GM12891 (cell line): ENCODE measurements around the gene SPEN.

Source experiments
- DNase-seq: peaks from one replicate; pipeline ENCODE4 v3.0.0; 2011; ENCODE audit warnings: low spot score; ENCODE audit not compliant: insufficient read length
- FAIRE-seq: peaks from 2 replicates; lab custom pipeline; 2011; peaks lifted over from hg19 to GRCh38; lab: Jason Lieb, UNC
- PAX5 ChIP-seq: IDR thresholded peaks from 2 replicates; pipeline ENCODE4 v1.6.1; 2011; ENCODE audit warnings: low read length, moderate library complexity, mild to moderate bottlenecking; ENCODE audit not compliant: insufficient read depth, severe bottlenecking
- POLR2A ChIP-seq: IDR thresholded peaks from 2 replicates; pipeline ENCODE4 v1.6.1; 2011; ENCODE audit warnings: low read depth, low read length, control low read depth
- POLR2AphosphoS5 ChIP-seq: IDR thresholded peaks from 2 replicates; pipeline ENCODE4 v1.6.1; 2011; ENCODE audit warnings: low read depth, low read length, control low read depth
- POU2F2 ChIP-seq: IDR thresholded peaks from 2 replicates; pipeline ENCODE4 v1.6.1; 2011; ENCODE audit warnings: low read depth, mild to moderate bottlenecking, control low read depth, low read length, moderate library complexity
- SPI1 ChIP-seq: IDR thresholded peaks from 2 replicates; pipeline ENCODE4 v1.6.1; 2011; ENCODE audit warnings: low read depth, low read length, control low read depth
- TAF1 ChIP-seq: IDR thresholded peaks from 2 replicates; pipeline ENCODE4 v1.6.1; 2011; ENCODE audit warnings: low read depth, low read length, control low read depth

The SPEN gene

GRCh38 chr1:15941044-15941840, 93.7 kb downstream of the SPEN start:
- FAIRE-seq, result no peak
- TF ChIP-seq POLR2A, result peak; percentile 35
- TF ChIP-seq POLR2AphosphoS5, result peak; percentile 8
- TF ChIP-seq POU2F2, result no peak

GRCh38 chr1:15941899-15942660, 94.6 kb downstream of the SPEN start:
- no peak for DNase-seq
- no peak for FAIRE-seq
- TF ChIP-seq SPI1 (no peak), POLR2A (no peak), POU2F2 (no peak), TAF1 (no peak), PAX5 (no peak), POLR2AphosphoS5 (no peak)

More at GRCh38 chr1:15941044-15941840, 93.7 kb downstream of the SPEN start:
- no peak for DNase-seq

- FAIRE-seq (no peak), DNase-seq (no peak)
- TF ChIP-seq TAF1 (no peak), POU2F2 (0 out of 2 replicates have a peak, but pooled peaks have one; percentile 9), SPI1 (no peak), POLR2A (peak; percentile 5; the same call in 1 of the 2 replicates), PAX5 (no peak), POLR2AphosphoS5 (no peak)
Measured at GRCh38 chr1:15942661-15943327, 95.3 kb downstream of the SPEN start.

GRCh38 chr1:15943328-15943991, 96.0 kb downstream of the SPEN start:
- DNase-seq (no peak), FAIRE-seq (no peak)
- TF ChIP-seq SPI1, result no peak
- no peak for TF ChIP-seq PAX5
- TF ChIP-seq TAF1, result no peak
- no peak; the same call in 1 of the 2 replicates for TF ChIP-seq POLR2A
- no peak for TF ChIP-seq POU2F2
- no peak for TF ChIP-seq POLR2AphosphoS5

GRCh38 chr1:15943992-15944307, 96.4 kb downstream of the SPEN start:
- FAIRE-seq (no peak), DNase-seq (no peak)
- TF ChIP-seq POU2F2, result no peak
- no peak for TF ChIP-seq POLR2AphosphoS5
- no peak for TF ChIP-seq PAX5
- no peak for TF ChIP-seq TAF1
- TF ChIP-seq SPI1, result no peak
- no peak for TF ChIP-seq POLR2A

- no peak for TF ChIP-seq TAF1
- TF ChIP-seq SPI1, result no peak
- TF ChIP-seq POLR2A, result no peak
- no peak for TF ChIP-seq POLR2AphosphoS5
- no peak for TF ChIP-seq PAX5
- TF ChIP-seq POU2F2, result no peak
- FAIRE-seq (no peak), DNase-seq (no peak)
Measured at GRCh38 chr1:15944308-15945010, 97.0 kb downstream of the SPEN start.

GRCh38 chr1:15945011-15945831, 97.7 kb downstream of the SPEN start:
- no peak for TF ChIP-seq PAX5
- no peak for TF ChIP-seq POLR2AphosphoS5
- TF ChIP-seq POU2F2, result no peak
- TF ChIP-seq TAF1, result no peak
- TF ChIP-seq POLR2A, result no peak
- no peak for TF ChIP-seq SPI1
- FAIRE-seq, result no peak
- no peak for DNase-seq
